GM04504 (cell line): ENCODE results near the gene ZBTB11.
A peak's percentile ranks its signal among the peaks of the same experiment; 100 is the strongest.
"Not testable (repeated sequence)": the region's sequence is repeated elsewhere in the genome, so short reads cannot be mapped to it uniquely, and the experiment has no call there.

ENCODE experiments used
- DNase-seq: peaks from one replicate; pipeline ENCODE4 v3.0.0-alpha.2; 2012; ENCODE audit warnings: low read depth

The ZBTB11 gene

DNA sequence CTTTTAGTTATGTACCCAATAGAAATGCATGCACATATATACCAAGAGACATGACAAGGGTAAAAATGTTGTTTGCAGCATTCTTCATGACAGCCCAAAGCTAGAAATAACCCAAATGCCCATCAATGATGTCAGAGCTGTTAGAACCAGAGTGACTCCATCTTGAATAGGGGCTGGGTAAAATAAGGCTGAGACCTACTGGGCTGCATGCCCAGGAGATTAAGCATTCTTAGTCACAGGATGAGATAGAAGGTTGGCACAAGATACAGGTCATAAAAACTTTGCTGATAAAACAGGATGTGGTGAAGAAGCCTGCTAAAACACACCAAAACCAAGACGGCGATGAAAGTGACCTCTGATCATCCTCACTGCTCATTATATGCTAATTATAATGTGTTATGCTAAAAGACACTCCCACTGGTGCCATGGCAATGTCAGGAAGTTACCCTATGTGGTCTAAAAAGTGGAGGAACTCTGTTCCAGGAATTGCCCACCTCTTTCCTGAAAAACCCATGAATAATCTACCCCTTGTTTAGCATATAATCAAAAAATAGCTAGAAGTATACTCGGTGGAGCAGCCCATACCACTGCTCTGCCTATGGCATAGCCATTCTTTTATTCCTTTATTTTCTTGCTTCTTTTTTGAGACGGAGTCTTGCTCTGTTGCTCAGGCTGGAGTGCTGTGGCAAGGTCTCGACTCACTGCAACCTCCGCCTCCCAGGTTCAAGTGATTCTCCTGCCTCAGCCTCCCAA, 32.9 kb downstream of the ZBTB11 start:
- DNase-seq, result peak; percentile 66

DNA sequence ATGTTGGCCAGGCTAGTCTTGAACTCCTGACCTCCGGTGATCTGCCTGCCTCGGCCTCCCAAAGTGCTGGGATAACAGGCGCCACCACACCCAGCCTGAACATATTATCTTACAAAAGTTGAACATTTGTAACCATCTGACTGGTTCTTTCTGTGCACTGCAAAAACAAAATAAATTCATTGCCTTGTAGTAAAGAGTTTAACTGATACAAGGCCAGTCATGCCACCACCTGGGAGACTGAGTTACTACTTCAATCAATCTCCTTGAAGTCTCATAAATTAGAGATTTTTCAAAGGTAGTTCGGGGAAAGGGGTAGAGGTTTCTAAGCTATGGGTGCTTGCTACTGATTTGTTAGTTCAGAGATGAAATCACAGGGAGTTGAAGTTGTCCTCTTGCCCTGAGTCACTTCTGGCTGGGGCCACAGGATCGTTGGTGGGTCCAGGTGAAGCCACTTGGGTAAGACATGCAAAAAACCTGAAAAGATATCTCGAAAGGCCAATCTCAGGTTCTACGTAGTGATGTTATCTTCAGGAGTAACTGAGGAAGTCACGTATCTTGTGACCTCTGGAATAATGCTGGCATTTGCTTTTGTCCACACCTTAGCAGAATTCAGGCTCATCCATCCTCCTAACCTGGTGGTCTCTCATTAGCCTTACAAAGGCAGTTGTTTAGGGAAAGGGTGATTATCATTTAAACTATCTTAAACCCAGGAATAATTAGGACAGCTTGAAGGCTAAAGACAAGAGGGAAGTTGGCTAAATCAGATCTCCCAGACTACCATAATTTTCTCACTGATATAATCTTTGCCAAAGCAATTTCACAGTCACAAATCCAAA, 33.7 kb downstream of the ZBTB11 start:
- no peak for DNase-seq

DNA sequence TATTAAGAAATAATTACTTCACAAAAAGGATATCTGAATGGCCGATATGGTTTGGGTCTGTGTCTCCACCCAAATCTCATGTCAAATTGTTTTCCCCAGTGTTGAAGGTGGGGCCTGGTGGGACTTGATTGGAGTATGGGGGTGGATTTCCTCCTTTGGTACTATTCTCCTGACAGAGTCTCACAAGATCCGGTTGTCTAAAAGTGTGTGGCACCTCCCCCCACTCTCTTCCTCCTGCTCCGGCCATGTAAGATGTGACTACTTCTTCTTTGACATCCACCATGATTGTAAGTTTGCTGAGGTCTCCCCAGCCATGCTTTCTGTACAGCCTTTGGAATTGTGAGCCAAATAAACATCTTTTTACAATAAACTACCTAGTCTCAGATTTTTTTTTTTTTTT, 34.5 kb downstream of the ZBTB11 start:
- DNase-seq, result no peak

DNA sequence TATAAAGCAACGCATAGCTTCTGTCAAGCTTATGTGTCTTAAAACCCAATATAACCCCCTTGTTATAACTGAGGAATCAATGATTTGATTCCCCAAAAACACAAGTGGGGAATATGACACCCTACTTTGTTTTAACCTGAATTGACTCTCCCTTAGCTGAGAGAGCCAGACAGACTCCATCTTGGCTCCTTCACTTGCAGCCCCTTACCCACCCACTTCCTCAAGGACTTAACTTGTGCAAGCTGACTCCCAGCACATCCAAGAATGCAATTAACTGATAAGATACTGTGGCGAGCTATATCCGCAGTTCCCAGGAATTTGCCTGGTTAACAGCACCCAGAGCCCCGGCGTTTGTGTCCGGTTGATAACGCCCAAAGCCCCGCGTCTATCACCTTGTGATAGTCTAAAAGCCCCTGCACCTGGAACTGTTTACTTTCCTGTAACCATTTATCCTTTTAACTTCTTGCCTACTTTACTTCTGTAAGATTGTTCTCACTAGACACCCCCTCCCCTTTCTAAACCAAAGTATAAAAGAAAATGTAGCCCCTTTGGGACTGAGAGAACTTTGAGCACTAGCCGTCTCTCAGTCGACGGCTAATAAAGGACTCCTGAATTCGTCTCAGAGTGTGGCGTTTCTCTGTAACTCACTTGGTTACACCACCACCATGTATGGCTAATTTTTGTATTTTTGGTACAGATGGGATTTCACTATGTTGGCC, 35.4 kb downstream of the ZBTB11 start:
- DNase-seq, result not testable (repeated sequence)

DNA sequence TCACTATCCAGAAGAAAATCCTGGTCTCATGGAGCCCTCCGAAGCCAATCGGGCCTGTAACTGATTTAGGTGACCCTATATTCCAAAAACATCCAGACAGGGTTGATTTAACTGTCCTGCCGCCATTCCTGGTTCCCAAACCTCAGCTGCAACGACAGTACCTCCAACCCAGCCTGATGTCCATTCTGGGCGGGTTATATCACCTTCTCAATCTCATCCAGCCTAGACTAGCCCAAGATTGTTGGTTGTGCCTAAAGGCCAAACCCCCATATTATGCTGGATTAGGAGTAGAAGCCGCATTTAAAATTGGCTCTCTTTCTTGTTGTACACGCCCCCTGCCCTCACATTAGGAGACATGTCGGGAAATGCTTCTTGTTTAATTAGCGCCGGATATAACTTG, 36.7 kb downstream of the ZBTB11 start:
- no peak for DNase-seq

DNA sequence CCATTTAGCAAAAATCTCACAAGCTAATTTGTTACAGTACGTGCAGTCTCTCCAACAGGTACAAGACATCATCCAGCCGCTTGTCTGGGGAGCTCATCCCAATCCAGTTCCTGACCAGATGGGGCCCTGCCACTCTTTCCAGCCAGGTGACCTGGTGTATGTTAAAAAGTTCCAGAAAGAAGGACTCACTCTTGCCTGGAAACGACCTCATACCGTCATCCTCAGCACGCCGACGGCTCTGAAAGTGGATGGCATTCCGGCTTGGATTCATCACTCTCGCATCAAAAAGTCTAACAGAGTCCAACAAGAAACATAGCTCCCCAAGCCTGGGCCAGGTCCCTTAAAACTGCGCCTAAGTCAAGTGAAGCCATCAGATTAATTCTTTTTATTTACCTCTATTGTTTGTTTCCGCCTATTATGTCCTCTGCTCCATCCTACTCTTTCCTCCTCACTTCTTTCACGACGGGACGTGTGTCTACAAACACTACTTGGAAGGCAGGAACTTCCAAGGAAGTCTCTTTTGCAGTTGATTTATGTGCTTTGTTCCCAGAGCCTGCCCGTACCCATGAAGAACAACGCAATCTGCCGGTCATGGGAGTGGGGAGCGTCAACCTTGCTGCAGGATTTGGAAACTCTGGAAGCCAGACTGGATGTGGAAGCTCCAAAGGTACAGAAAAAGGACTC, 37.5 kb downstream of the ZBTB11 start:
- no peak for DNase-seq

DNA sequence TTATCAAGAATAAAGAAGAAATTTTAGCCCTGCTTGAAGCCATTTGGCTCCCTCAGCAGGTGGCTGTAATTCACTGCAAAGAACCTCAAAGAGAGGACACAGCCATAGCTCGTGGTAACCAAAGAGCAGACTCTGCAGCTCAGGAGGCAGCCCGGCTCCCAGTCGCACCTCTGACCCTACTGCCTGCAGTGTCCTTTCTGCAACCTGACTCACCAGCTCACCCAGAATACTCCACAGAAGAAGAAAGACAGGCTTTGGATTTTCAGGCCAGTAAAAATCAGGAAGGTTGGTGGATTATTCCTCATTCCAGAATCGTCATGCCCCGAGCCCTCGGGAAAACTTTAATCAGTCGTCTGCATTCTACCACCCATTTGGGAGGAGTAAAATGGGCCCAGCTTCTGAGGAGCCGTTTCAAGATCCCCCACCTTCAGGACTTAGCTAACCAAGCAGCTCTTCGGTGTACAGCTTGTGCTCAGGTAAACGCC, 38.6 kb downstream of the ZBTB11 start:
- no peak for DNase-seq

DNA sequence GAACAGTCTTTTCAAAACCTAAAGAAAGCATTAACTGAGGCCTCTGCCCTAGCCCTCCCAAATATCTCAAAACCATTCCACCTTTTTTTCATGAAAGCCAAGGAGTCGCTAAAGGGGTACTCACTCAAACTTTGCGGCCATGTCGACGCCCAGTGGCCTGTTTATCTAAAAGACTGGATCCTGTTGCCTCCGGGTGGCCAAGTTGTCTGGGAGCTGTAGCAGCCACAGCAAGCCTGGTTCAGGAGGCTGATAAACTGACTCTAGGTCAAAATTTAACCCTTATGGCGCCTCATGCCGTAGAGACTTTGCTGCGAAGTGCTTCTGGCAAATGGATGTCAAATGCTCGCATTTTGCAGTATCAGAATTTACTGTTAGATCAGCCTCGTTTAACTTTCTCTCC, 39.5 kb downstream of the ZBTB11 start:
- no peak for DNase-seq

DNA sequence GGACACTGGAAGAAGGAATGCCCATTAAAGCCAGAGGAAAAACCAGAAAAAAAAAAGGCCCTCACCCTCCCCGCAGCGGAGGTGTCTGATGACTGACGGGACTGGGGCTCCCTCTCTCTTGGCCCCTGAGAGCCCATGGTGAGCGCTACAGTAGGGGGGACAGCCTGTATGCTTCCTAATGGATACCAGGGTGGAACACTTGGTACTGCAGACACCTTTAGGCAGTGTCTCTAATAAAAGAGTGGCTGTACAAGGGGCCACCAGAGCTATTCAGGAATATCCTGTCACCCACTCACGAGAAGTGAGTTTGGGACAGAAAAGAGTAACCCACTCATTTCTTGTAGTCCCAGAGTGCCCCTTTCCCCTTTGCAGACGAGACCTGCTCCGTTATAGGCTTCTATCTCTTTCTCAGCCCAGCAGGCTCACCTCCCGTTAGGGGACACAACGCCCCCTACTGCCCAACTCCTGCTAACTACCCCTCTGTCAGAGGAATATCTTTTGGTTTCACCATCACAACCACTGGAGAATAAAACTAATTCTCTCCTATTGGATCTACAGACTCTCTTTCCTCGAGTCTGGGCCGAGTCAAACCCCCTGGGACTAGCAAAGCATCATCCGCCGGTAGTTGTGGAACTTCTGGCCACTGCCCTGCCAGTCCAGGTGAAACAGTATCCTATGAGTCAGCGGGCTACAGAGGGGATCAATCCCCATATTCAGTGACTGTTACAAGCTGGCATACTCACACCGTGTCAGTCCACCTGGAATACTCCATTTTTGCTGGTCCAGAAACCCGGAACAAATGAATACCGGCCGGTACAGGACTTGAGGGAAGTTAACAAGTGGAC, 40.8 kb downstream of the ZBTB11 start:
- DNase-seq, result no peak

DNA sequence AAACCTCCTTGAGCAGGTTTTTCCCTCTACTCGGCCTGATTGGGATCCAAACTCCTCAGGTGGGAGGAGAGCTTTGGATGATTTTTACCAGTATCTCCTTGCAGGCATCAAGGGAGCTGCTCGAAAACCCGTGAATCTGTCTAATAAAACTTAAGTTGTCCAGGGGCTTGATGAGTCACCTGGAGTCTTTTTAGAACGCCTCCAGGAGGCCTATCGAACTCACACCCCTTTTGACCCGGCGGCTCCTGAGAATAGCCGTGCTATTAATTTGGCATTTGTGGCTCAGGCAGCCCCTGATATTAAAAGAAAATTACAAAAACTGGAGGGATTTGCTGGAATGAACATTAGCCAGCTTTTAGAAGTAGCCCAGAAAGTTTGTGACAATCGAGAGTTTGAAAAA, 41.6 kb downstream of the ZBTB11 start:
- no peak for DNase-seq

DNA sequence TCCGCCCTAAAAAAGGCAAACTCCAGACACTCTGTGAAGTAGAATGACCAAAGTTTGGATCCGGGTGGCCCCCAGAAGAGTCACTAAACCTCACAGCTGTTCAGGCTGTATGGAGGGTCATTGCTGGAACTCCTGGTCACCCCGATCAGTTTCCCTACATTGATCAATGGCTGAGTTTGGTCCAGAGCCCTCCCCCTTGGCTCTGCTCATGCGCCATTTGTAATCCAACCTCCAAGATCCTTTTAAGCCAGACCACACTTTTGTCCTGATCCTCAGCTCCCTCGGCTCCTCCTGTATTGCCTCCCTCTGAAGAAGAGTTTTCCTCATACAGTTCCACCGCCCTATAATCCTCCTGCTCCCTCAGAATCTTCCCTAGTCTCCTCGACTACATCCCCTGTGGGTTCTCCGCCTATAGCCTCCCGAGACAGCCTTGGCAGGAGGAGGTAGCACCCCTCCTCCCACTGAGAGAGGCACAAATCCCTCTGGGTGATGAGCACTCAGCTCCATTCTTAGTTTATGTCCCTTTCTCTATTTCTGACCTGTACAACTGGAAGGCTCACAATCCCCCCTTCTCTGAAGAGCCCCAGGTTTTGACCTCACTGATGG, 42.2 kb downstream of the ZBTB11 start:
- DNase-seq, result no peak

DNA sequence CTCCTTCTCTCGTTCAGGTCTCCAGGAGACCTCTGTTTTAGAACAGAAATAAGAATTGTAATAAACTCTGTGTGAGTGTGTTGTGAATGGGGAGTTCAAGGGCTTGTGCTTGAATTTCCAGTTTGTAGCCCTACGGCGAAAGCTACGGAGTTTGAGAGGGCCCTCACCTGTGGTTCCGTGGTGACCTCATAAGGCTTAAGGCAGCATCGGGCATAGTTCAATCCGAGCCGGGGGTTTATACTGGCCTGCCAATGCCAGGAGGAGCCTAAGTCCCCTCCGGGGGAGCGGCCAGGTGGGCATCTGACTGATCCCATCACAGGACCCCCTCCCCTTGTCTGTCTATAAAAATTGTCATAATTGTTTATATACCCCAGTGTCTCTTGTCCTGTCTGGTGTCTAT, 43.7 kb downstream of the ZBTB11 start:
- DNase-seq, result no peak

DNA sequence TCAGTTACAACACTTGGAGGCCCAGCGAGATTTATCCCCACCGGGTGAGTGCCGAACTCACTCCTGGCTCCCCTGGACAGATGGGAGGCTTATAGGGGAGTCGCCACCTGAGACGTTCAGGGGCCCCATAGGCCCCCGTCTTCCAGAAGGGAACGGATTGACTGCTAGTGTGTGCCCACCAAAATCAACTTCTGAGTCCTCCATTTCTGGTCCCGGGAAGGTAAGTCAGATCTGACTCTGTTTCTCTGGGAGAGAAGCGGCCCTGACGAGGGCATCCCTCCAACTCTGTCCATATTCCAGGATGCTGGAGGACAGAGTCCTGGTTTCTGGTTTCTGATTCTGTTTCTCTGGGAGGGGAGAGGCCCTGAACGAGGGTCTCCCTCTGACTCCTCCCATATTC, 44.3 kb downstream of the ZBTB11 start:
- no peak for DNase-seq

DNA sequence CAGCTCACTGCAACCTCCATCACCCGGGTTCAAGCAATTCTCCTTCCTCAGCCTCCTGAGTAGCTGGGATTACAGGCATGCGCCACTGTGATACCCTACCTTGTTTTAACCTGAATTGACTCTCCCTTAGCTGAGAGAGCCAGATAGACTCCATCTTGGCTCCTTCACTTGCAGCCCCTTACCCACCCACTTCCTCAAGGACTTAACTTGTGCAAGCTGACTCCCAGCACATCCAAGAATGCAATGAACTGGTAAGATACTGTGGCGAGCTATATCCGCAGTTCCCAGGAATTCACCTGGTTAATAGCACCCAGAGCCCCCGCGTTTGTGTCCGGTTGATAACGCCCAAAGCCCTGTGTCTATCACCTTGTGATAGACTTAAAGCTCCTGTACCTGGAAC, 45.0 kb downstream of the ZBTB11 start:
- not testable (repeated sequence) for DNase-seq

DNA sequence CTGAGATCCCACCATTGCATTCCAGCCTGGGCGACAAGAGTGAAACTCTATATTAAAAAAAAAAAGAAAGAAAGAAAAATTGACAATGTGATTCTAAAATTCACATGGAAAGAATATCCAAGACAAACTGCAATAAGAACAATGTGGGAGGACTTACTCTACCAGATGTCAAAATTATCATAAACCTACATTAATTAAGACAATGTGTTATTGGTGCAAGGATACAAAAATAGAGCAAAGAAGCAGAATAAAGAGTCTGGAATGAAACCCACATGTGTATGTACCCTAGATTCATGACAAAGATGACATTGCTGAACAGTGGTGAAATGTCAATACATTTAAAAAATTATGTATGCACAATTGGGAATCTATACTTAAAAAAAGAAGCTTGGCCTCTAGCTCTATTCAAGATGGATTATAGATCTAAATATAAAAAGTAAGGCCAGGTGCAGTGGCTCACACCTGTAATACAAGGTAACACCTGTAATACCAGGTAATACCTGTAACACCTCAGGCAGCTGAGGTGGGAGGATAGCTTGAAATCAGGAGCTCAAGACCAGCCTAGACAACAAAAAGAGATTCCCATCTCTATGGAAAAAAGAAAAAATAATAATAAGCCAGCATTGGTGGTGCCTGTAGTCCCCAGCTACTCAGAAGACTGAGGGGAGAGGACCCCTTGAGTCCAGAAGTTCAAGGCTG, 45.7 kb downstream of the ZBTB11 start:
- DNase-seq, result no peak

DNA sequence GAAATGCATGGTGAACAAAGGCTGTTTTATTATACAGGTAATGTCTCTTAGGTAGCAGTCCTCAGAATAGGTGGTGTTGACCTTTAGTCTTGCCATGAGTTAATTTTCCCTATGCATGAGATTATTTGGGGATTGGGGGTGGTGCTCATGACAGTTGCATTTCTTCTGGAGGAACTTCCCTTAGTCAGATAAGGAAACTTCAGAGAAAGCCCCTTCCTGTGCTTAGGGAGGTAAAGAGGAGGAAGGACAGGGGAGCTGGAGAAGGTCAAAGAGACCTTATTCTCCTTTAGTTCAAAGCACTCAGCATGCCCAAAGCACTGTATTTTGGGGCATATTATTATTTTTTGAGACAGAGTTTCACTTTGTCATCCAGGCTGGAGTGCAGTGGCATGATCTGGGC, 47.7 kb downstream of the ZBTB11 start:
- DNase-seq, result no peak

DNA sequence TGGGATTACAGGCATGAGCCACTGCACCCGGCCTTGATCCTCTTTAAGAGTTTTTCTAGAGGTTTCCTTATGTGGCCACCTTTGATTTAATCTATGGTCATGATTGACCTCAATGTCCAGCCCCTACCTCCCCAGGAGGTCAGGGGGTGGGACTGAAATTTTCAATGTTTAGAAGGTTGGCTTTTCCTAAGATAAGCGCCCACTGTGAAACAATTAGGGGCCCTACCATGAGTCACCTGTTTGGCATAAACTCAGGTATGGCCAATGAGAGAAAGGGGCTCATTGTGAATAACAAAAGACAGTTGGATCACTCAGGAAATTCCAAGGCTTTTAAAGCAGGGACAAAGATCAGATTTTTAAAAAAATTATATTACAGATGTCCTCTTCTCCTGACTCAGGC, 51.1 kb downstream of the ZBTB11 start:
- DNase-seq, result no peak

DNA sequence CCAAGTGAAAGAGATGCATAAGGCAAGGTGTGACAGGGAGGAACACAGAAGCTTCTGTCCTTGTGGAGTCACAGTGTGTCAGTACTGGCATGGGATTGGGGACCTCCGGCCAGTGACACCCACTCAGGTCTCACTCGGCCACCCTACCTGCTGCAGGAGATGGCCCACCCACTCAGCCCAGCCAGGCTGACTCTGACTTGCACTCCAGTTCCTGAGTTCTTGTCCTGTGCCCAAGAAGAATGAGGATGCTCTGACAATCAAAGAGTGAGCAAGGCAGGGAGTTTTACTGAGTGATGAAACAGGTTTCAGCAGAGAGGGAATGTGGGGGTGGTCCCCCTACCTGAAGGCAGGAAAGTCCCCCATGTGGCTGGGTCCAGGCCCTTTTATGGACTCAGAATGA, 52.1 kb downstream of the ZBTB11 start:
- no peak for DNase-seq

DNA sequence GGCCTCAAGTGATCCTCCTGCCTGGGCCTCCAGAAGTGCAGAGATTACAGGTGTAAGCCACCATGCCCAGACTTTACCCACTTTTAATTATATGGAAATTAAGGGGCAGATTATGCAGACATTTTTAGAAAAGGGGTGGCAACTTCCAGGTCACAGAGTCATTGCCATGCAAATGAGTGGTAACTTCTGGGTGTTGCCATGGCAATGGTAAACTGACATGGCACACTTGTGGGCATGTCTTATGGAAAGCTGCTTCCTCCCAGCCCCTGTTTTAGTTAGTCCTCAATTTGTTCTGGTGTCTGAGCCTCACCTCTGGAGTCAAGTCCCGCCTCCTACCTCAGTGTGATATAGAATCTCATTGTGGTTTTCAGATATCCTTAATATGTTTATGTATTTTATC, 53.3 kb downstream of the ZBTB11 start:
- DNase-seq, result no peak

DNA sequence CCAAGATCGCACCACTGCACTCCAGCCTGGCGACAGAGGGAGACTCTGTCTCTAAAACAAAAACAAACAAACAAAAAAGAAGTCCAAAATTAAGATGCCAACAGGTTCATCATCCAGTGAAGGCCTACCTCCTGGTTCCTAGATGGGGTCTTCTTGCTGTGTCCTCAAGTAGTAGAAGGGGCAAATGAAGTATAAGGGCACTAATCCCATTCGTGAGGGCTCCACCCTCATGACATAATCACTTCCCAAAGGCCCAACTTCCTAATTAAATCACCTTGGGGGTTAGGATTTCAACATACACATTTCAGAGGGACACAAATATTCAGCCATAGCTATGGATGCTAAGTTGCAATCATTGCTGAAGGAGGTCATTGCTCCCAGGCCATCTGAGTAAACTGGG, 57.2 kb downstream of the ZBTB11 start:
- no peak for DNase-seq
